ENCODE measurements around the gene ORC2. TPM values are rescaled to one million over a fixed set of nuclear protein-coding genes. Genes with fewer than 3 reads are reported as not detected.
"Not testable (repeated sequence)": the region's sequence is repeated elsewhere in the genome, so short reads cannot be mapped to it uniquely, and the experiment has no call there.

Gene ORC2
- total RNA-seq, 1 donor from 2014 or later: 38.3 TPM

GRCh38 chr2:200968735-200969134, 5.3 kb upstream of the ORC2 start:
- TF ChIP-seq, protein P1, sequence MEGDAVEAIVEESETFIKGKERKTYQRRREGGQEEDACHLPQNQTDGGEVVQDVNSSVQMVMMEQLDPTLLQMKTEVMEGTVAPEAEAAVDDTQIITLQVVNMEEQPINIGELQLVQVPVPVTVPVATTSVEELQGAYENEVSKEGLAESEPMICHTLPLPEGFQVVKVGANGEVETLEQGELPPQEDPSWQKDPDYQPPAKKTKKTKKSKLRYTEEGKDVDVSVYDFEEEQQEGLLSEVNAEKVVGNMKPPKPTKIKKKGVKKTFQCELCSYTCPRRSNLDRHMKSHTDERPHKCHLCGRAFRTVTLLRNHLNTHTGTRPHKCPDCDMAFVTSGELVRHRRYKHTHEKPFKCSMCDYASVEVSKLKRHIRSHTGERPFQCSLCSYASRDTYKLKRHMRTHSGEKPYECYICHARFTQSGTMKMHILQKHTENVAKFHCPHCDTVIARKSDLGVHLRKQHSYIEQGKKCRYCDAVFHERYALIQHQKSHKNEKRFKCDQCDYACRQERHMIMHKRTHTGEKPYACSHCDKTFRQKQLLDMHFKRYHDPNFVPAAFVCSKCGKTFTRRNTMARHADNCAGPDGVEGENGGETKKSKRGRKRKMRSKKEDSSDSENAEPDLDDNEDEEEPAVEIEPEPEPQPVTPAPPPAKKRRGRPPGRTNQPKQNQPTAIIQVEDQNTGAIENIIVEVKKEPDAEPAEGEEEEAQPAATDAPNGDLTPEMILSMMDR (conservative IDR thresholded peaks at IDR 0.05): peak; percentile 47
- no peak for DNase-seq (ENCODE audit: extremely low spot score, unreplicated experiment)
- Mint-ChIP-seq H3K27me3 (no peaks in the 10 kb centered on the region), H3K27ac (peak overlapping the region; percentile 31), H3K9me3 (no peaks in the 10 kb centered on the region), H3K4me3 (peak overlapping the region; percentile 2), H3K4me1 (ENCODE audit: unreplicated experiment) (peaks cover 24% of the 10 kb centered on the region), H3K36me3 (peaks cover 3% of the 10 kb centered on the region)

- H3K4me3 Mint-ChIP-seq: no peak overlapping the region
- peaks cover 24% of the 10 kb centered on the region for H3K4me1 Mint-ChIP-seq (ENCODE audit: unreplicated experiment)
- H3K27me3 Mint-ChIP-seq: no peaks in the 10 kb centered on the region
- DNase-seq (ENCODE audit: extremely low spot score, unreplicated experiment): no peak
- H3K36me3 Mint-ChIP-seq: peaks cover 3% of the 10 kb centered on the region
- H3K9me3 Mint-ChIP-seq: no peaks in the 10 kb centered on the region
- TF ChIP-seq, protein P1 (conservative IDR thresholded peaks at IDR 0.05): no peak
- H3K27ac Mint-ChIP-seq: peak overlapping the region; percentile 31
These were observed 4.7 kb upstream of the ORC2 start for GRCh38 chr2:200968162-200968561.

GRCh38 chr2:200966770-200967169, 3.3 kb upstream of the ORC2 start:
- Mint-ChIP-seq H3K36me3 (peaks cover 3% of the 10 kb centered on the region), H3K27me3 (no peaks in the 10 kb centered on the region), H3K9me3 (no peaks in the 10 kb centered on the region), H3K27ac (no peak overlapping the region), H3K4me3 (peak overlapping the region; percentile 22), H3K4me1 (ENCODE audit: unreplicated experiment) (peaks cover 38% of the 10 kb centered on the region)
- DNase-seq (ENCODE audit: extremely low spot score, unreplicated experiment): no peak
- TF ChIP-seq, protein P1 (conservative IDR thresholded peaks at IDR 0.05): no peak

DNA sequence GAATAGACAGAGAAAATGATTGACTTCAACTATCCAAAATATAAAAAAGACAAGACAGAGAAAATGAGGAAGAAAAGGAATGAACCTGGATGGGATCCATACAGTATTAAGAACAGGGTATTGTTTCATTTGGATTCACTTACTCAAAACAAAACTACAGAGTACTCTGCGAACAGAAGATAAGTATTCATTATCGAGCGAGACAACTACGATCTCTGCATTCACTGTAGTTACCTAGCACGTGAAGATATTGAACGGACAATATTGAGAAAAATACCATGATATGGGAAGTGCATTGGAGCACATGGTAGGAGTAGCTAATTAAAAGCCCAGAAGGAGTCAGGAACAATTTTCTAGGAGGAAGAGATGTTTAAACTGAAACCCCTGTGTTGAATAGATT, 1.0 kb upstream of the ORC2 start:
- H3K4me3 Mint-ChIP-seq: peak overlapping the region; percentile 94
- H3K4me1 Mint-ChIP-seq (ENCODE audit: unreplicated experiment): peaks cover 39% of the 10 kb centered on the region
- H3K36me3 Mint-ChIP-seq: peaks cover 3% of the 10 kb centered on the region
- TF ChIP-seq, protein P1 (conservative IDR thresholded peaks at IDR 0.05): no peak
- H3K27me3 Mint-ChIP-seq: no peaks in the 10 kb centered on the region
- DNase-seq (ENCODE audit: extremely low spot score, unreplicated experiment): no peak
- H3K27ac Mint-ChIP-seq: peak overlapping the region; percentile 99
- H3K9me3 Mint-ChIP-seq: no peaks in the 10 kb centered on the region

DNA sequence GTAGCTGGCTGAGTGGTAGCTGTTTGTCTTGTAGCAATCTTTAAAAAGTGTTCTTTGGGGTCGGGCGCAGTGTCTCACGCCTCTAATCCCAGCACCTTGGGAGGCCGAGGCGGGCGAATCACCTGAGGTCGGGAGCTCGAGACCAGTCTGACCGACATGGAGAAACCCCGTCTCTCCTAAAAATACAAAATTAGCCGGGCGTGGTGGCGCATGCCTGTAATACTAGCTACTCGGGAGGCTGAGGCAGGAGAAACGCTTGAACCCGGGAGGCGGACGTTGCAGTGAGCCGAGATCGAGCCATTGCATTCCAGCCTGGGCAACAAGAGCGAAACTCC, 425 bp upstream of the ORC2 start:
- not testable (repeated sequence) for DNase-seq (ENCODE audit: extremely low spot score, unreplicated experiment); H3K36me3 Mint-ChIP-seq; H3K27me3 Mint-ChIP-seq; H3K9me3 Mint-ChIP-seq
- H3K4me3 Mint-ChIP-seq: peak overlapping the region; percentile 94
- peaks cover 36% of the 10 kb centered on the region for H3K4me1 Mint-ChIP-seq (ENCODE audit: unreplicated experiment)
- H3K27ac Mint-ChIP-seq: peak overlapping the region; percentile 99

GRCh38 chr2:200962811-200963123, 693 bp downstream of the ORC2 start:
- Mint-ChIP-seq H3K27ac (peak overlapping the region; percentile 99), H3K4me3 (peak overlapping the region; percentile 94), H3K27me3 (no peaks in the 10 kb centered on the region), H3K36me3 (peaks cover 3% of the 10 kb centered on the region), H3K9me3 (no peaks in the 10 kb centered on the region), H3K4me1 (ENCODE audit: unreplicated experiment) (peaks cover 27% of the 10 kb centered on the region)
- TF ChIP-seq, protein P1 (conservative IDR thresholded peaks at IDR 0.05): no peak
- DNase-seq (ENCODE audit: extremely low spot score, unreplicated experiment): no peak
